NCI-H82 treated with DMSO at 0.1 percent for 48 hours (cell line): ENCODE results near the gene OBSCN.

Experiments
- DNase-seq: peaks from one replicate; lab custom pipeline; 2025; ENCODE audit not compliant: unreplicated experiment; lab: John Stamatoyannopoulos, UW

OBSCN gene

GRCh38 chr1:228350831-228351781 is 143.3 kb downstream of the OBSCN start:
- no peak for DNase-seq

DNA sequence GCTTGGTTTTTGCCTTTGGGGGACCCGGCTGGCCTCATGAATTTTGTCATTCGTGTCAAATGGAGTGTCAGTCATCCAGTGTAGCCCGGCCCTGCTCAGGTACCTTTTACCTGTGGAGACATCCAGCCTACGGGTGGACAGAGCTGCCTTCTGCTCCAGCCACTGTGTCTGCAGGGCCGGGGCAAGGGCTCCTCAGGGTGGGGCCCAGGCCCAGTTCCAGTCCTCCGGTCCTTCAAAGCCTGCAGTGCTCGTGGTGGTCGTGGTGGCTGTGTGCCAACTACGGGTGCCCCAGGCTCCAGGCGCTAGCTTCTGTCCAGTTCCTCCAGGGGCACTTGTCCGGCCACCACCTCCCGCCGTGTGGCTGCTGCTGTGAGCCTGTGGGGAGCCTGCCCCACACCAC is 144.0 kb downstream of the OBSCN start:
- DNase-seq: no peak

GRCh38 chr1:228352677-228353481 is 145.0 kb downstream of the OBSCN start:
- no peak for DNase-seq

GRCh38 chr1:228353601-228354371 is 145.9 kb downstream of the OBSCN start:
- DNase-seq: no peak

GRCh38 chr1:228354390-228355320 is 146.8 kb downstream of the OBSCN start:
- DNase-seq: no peak

DNA sequence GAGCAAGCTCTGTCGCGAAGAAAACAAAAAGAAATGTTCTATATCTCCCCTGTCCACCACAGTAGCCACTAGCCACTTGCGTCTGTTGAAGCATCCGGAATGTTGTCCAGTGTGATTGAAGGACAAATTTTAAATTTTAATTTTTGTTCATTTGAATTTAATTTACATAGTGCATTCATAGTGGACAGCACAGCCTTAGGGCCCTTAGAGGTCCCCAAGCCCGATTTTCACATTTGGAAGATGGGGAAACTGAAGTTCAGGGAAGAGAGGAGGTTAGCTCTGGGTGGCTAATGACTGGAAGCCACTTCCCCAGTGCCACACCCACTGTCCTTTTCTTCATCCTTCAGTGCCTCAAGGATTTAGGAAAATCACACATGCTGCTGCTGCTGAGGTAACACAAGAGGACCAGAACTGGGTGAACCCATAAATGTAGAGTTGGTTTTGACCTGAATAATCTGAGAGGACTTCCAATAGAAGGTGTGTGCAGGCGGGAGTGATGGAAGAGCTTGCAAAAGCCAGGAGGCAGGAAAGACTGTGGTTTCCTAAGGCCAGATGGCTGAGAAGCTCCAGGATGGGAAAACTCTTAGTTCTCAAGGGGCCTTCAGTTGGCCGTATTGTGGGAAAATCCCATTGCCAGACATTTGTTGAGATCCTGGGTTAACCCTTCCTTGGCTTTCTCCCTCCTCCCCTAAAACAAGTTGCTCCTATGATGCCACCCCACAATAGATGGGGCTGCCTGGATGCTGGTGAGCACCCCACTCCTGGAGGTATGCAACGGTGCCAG is 149.2 kb downstream of the OBSCN start:
- no peak for DNase-seq

DNA sequence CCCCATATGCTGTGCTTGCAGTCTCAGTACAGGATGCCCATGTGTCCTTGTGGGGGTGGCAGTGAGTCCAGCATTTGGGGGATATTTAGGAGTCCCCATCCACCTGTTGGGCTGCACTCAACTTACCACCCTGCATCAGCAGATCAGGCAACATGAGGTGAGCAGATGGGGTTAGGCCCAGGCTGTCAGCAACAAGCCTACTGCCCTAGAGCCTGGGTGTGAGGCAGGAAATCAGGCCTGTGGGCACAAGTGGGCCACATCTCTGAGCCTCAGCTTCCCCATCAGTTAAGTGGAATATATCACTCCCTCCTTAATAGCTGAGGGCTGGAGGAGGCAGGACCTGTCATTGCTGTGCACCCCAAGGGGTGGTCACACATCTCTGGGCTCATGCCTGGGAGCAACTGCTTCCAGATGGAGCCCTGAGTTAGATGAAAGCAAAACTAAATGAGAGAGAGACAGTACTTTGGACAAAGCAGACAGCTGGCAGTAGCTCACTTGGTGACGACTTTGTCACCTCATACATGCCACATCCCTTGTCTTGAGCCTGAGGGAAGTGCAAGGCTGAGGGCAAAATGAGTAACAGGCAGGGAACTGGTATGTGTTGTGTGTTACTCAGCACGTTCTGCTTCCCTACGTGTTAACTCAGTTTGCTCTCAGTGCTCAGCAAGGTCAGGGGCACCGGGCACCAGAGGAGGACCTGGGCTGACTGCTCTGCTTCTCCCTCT is 150.4 kb downstream of the OBSCN start:
- DNase-seq: no peak

GRCh38 chr1:228358764-228359612 is 151.1 kb downstream of the OBSCN start:
- DNase-seq: no peak

GRCh38 chr1:228359613-228360532 is 152.0 kb downstream of the OBSCN start:
- DNase-seq: no peak

GRCh38 chr1:228360533-228361313 is 152.9 kb downstream of the OBSCN start:
- no peak for DNase-seq

- DNase-seq: no peak
Observed at GRCh38 chr1:228361314-228362140, 153.7 kb downstream of the OBSCN start.

- DNase-seq: no peak
Observed at GRCh38 chr1:228362141-228362883, 154.5 kb downstream of the OBSCN start.

GRCh38 chr1:228362884-228363450 is 155.1 kb downstream of the OBSCN start:
- DNase-seq: no peak

DNA sequence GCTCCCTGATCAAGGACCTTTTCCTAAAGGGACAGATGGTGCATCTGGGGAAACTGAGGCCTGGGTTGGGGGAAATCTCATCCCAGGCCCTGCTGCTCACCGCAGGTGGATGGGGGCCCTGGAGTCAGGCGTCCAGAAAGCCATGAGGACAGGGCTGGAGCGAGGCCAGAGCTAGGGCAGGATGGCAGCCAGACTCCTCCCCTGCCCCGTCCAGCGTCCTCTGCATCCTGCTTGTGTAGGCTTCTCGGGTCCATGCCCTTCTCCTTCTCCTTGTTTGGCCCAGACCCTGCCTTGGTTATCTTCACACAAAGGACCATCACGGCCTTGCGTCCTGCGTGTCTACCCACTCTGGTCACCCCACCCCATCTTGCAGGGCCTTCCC is 155.8 kb downstream of the OBSCN start:
- no peak for DNase-seq
